IMR-90 (cell line): Measurements from ENCODE around the gene LGMN.

Experiments used
- BHLHE40 ChIP-seq: fragments of 150-350 bp; IDR thresholded peaks from 2 replicates; pipeline ENCODE4 v1.6.1; 2016; ENCODE audit warnings: mild to moderate bottlenecking, low read depth, low read length
- CEBPB ChIP-seq: IDR thresholded peaks from 2 replicates; pipeline ENCODE4 v1.6.1; 2012; ENCODE audit warnings: low read depth, low read length, improper control_type of control experiment
- CTCF ChIP-seq: conservative IDR thresholded peaks from 2 replicates; pipeline ENCODE4 v1.5.1; 2012; ENCODE audit warnings: mild to moderate bottlenecking, low read depth, low read length, improper control_type of control experiment
- ELK1 ChIP-seq: fragments of 150-350 bp; IDR thresholded peaks from 2 replicates; pipeline ENCODE4 v1.6.1; 2016; ENCODE audit warnings: low read depth, mild to moderate bottlenecking, low read length, moderate library complexity, borderline replicate concordance
- FOS ChIP-seq: fragments of 150-350 bp; IDR thresholded peaks from 2 replicates; pipeline ENCODE4 v1.6.1; 2016; ENCODE audit warnings: low read depth, low read length
- MAFK ChIP-seq: IDR thresholded peaks from 2 replicates; pipeline ENCODE4 v1.6.1; 2012; ENCODE audit warnings: low read depth, low read length, improper control_type of control experiment
- MXI1 ChIP-seq: IDR thresholded peaks from 2 replicates; pipeline ENCODE4 v1.6.1; 2012; ENCODE audit warnings: low read depth, mild to moderate bottlenecking, low read length, moderate library complexity, borderline replicate concordance
- NFE2L2 ChIP-seq: fragments of 150-350 bp; IDR thresholded peaks from 2 replicates; pipeline ENCODE4 v1.6.1; 2016; ENCODE audit warnings: low read depth, mild to moderate bottlenecking, low read length
- POLR2A ChIP-seq: IDR thresholded peaks from 2 replicates; pipeline ENCODE4 v1.6.1; 2012; ENCODE audit warnings: mild to moderate bottlenecking, low read depth, low read length
- RAD21 ChIP-seq: IDR thresholded peaks from 2 replicates; pipeline ENCODE4 v1.6.1; 2012; ENCODE audit warnings: low read length, improper control_type of control experiment
- RCOR1 ChIP-seq: IDR thresholded peaks from 2 replicates; pipeline ENCODE4 v1.6.1; 2012; ENCODE audit warnings: mild to moderate bottlenecking, low read length, improper control_type of control experiment; ENCODE audit not compliant: insufficient replicate concordance
- USF2 ChIP-seq: fragments of 150-350 bp; IDR thresholded peaks from 2 replicates; pipeline ENCODE4 v1.6.1; 2017; ENCODE audit warnings: mild to moderate bottlenecking, antibody characterized with exemption, low read length, low read depth

- TF ChIP-seq POLR2A (no peak), CTCF (no peak), BHLHE40 (no peak), RCOR1 (no peak), MAFK (no peak), USF2 (no peak), NFE2L2 (no peak), ELK1 (no peak), RAD21 (no peak), MXI1 (no peak), FOS (no peak), CEBPB (no peak)
Measured at GRCh38 chr14:92704821-92705220, 43.6 kb downstream of the LGMN start.
